Common myeloid progenitor, CD34-positive (primary cell): Measurements from ENCODE around the gene SYVN1.

ENCODE experiments used
- CTCF ChIA-PET: fragments of 350-600 bp; sonication (Branson Sonifier 250); formaldehyde crosslinking; loops from one replicate; lab custom pipeline; 2021; ENCODE audit warnings: antibody characterized with exemption; lab: Charles Lee
- POLR2A ChIA-PET: fragments of 350-600 bp; sonication (Branson Sonifier 250); formaldehyde crosslinking; loops from one replicate; lab custom pipeline; 2021; ENCODE audit warnings: antibody characterized with exemption; lab: Charles Lee
- DNase-seq, 3 donors: peaks; one replicate each; pipeline versions ENCODE4 v3.0.0 to v3.0.0-alpha.2; 2013
- H3K27ac ChIP-seq, 2 experiments: 1 replicate in 1 of 2; 2 replicates in 1 of 2; pipeline ENCODE4 v1.7.0; 2013; ENCODE audit warnings: inconsistent platforms in 2 of 2, low read length in 2 of 2, mild to moderate bottlenecking in 2 of 2, low read depth in 1 of 2, moderate library complexity in 1 of 2; ENCODE audit not compliant: severe bottlenecking in 2 of 2, insufficient read depth in 1 of 2, poor library complexity in 1 of 2
- H3K27me3 ChIP-seq, 5 experiments: replicated peaks in 2 of 5; 1 replicate in 3 of 5; 2 replicates in 2 of 5; pipeline versions ENCODE4 v1.6.1 to v1.7.0; 2013; ENCODE audit warnings: low read length in 4 of 5, mild to moderate bottlenecking in 2 of 5, moderate library complexity in 2 of 5, inconsistent platforms in 1 of 5; ENCODE audit not compliant: insufficient read depth in 5 of 5, control insufficient read depth in 4 of 5
- H3K36me3 ChIP-seq, 4 experiments: 1 replicate in 2 of 4; 2 replicates in 2 of 4; pipeline versions ENCODE4 v1.6.1 to v1.7.0; 2013; ENCODE audit warnings: low read length in 3 of 4, control low read depth in 1 of 4, mild to moderate bottlenecking in 1 of 4; ENCODE audit not compliant: control insufficient read depth in 4 of 4, insufficient read depth in 4 of 4
- H3K4me1 ChIP-seq, 4 experiments: 1 replicate in 3 of 4; 2 replicates in 1 of 4; pipeline versions ENCODE4 v1.6.1 to v1.7.1; 2013; ENCODE audit warnings: low read length in 3 of 4, mild to moderate bottlenecking in 3 of 4, control low read depth in 1 of 4, inconsistent platforms in 1 of 4, moderate library complexity in 1 of 4; ENCODE audit not compliant: control insufficient read depth in 4 of 4, insufficient read depth in 4 of 4; ENCODE audit errors: control extremely low read depth in 1 of 4
- H3K4me3 ChIP-seq, 7 experiments: 1 replicate in 4 of 7; 2 replicates in 3 of 7; pipeline versions ENCODE4 v1.5.1 to v1.7.0; 2013; ENCODE audit warnings: mild to moderate bottlenecking in 7 of 7, low read length in 6 of 7, moderate library complexity in 6 of 7, inconsistent platforms in 2 of 7, low read depth in 2 of 7, control low read depth in 1 of 7; ENCODE audit not compliant: insufficient read depth in 4 of 7, control insufficient read depth in 1 of 7; ENCODE audit errors: extremely low read depth in 1 of 7
- H3K9me3 ChIP-seq, 5 experiments: 1 replicate in 4 of 5; 2 replicates in 1 of 5; pipeline versions ENCODE4 v1.6.1 to v1.7.1; 2013; ENCODE audit warnings: low read length in 4 of 5, mild to moderate bottlenecking in 2 of 5, inconsistent platforms in 1 of 5, low read depth in 1 of 5, moderate library complexity in 1 of 5; ENCODE audit not compliant: control insufficient read depth in 4 of 5, insufficient read depth in 2 of 5; ENCODE audit errors: control extremely low read depth in 1 of 5
- WGBS: methylation state at CpG from one replicate; pipeline ENCODE4 v1.1.5; 2013; ENCODE audit not compliant: insufficient coverage; 5-methylcytosine and 5-hydroxymethylcytosine counted together

Gene SYVN1

GRCh38 chr11:65132988-65133700 lies 1.2 kb downstream of the SYVN1 start:
- no peaks in the 10 kb centered on the region for H3K27me3 ChIP-seq
- H3K27ac ChIP-seq, result peak overlapping the region; percentile 100
- 59% methylated on average over 16 of the region's 18 CpGs for WGBS
- H3K36me3 ChIP-seq, result peaks cover 11 to 48% (median 36%) of the 10 kb centered on the region in 4 experiments
- ChIA-PET POLR2A (interaction anchor here (0.6 to 4.8 kb wide), 8 partner anchors 9 to 60 kb away, joined by 3 to 44 read pairs (median 14); partner anchors contain the start of genes CAPN1, FAU, MRPL49 and SPDYC), CTCF (interaction anchor here (1.0 to 5.6 kb wide), 9 partner anchors 11 to 49 kb away, joined by 3 to 55 read pairs (median 12); partner anchors contain the start of genes CAPN1, FAU, MRPL49 and SPDYC)
- DNase-seq, result peak in 2 of 3 donors; percentile 52 to 61
- peak overlapping the region; percentile 81 to 97 (median 89) for H3K4me3 ChIP-seq
- H3K4me1 ChIP-seq, result peaks cover 8 to 40% (median 34%) of the 10 kb centered on the region in 4 experiments
- H3K9me3 ChIP-seq, result no peaks in the 10 kb centered on the region

GRCh38 chr11:65132238-65132987 lies 1.9 kb downstream of the SYVN1 start:
- ChIA-PET CTCF (interaction anchor here (1.0 to 6.7 kb wide), 8 partner anchors 11 to 49 kb away, joined by 3 to 31 read pairs (median 6); partner anchors contain the start of genes CAPN1, FAU, MRPL49 and ZNHIT2), POLR2A (interaction anchor here (1.5 to 4.8 kb wide), 3 partner anchors 11 to 49 kb away, joined by 5 to 44 read pairs (median 37); partner anchors contain the start of genes CAPN1, FAU, MRPL49 and ZNHIT2)
- Histone ChIP-seq H3K4me3 (peak overlapping the region in 3 of 7 experiments; percentile 13 to 97 (median 87)), H3K27me3 (no peaks in the 10 kb centered on the region), H3K4me1 (peaks cover 8 to 40% (median 34%) of the 10 kb centered on the region in 4 experiments), H3K27ac (peak overlapping the region in 1 of 2 experiments; percentile 100), H3K36me3 (peaks cover 11 to 54% (median 40%) of the 10 kb centered on the region in 4 experiments), H3K9me3 (no peaks in the 10 kb centered on the region)
- WGBS, result 8% methylated on average over 2 of the region's 10 CpGs
- DNase-seq, result peak in 1 of 3 donors; percentile 23

DNA sequence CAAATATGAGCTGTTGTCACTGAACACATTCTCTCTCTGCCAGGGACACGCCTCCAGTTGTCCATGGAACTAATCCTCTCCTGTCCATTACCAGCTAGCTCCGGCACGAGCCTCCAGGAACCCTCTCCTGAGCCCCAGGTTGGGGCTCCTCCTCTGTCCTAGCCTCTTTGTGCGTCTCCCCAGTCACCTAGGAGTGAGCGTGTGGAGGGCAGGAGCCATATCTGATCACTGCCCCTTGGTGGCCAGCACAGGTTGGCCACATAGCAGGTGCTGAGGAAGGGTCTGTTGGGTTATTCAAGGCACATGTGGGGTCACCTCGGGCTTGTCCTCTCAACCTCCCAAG lies 2.5 kb downstream of the SYVN1 start:
- H3K4me1 ChIP-seq, result peaks cover 8 to 40% (median 34%) of the 10 kb centered on the region in 4 experiments

DNA sequence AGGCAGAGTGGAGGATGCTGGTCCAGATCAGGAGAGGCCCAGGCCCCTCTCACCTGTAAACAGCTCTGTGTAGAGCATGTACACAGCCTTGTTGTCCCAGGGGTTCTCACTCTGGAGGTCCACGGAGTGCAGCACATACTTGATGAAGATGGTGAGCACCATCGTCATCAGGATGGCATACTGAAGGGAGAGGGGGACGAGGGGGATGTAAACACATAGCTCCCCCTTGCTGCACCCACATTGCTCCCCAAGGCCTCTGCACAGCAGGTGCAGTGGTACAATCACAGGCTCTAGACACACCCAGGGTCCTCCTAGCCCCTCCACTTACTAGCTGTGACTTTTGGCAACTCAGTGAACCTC lies 2.9 kb downstream of the SYVN1 start:
- ChIA-PET POLR2A (interaction anchor here (1.5 to 4.8 kb wide), 2 partner anchors 10 to 13 kb away, joined by 5 to 37 read pairs; partner anchors contain the start of genes FAU, MRPL49 and ZNHIT2), CTCF (interaction anchor here (1.0 to 6.7 kb wide), 7 partner anchors 10 to 50 kb away, joined by 3 to 31 read pairs (median 4); partner anchors contain the start of genes CAPN1, FAU, MRPL49 and ZNHIT2)
- H3K4me3 ChIP-seq, result no peak overlapping the region
- WGBS, result no CpG with 5 or more reads among the region's 3 CpGs
- H3K36me3 ChIP-seq, result peaks cover 11 to 64% (median 49%) of the 10 kb centered on the region in 4 experiments
- DNase-seq, result no peak
- H3K27me3 ChIP-seq, result no peaks in the 10 kb centered on the region
- H3K9me3 ChIP-seq, result no peaks in the 10 kb centered on the region
- H3K4me1 ChIP-seq, result peaks cover 8 to 38% (median 34%) of the 10 kb centered on the region in 4 experiments
- H3K27ac ChIP-seq, result no peak overlapping the region

More for the DNA sequence above, 2.5 kb downstream of the SYVN1 start:
- peak overlapping the region in 2 of 7 experiments; percentile 87 to 97 for H3K4me3 ChIP-seq
- H3K9me3 ChIP-seq, result no peaks in the 10 kb centered on the region
- H3K27me3 ChIP-seq, result no peaks in the 10 kb centered on the region
- WGBS, result 100% methylated on average over 5 of the region's 6 CpGs
- H3K27ac ChIP-seq, result peak overlapping the region in 1 of 2 experiments; percentile 100
- DNase-seq, result no peak
- peaks cover 11 to 60% (median 44%) of the 10 kb centered on the region in 4 experiments for H3K36me3 ChIP-seq
- ChIA-PET CTCF (interaction anchor here (1.0 to 6.7 kb wide), 7 partner anchors 10 to 49 kb away, joined by 3 to 31 read pairs (median 4); partner anchors contain the start of genes CAPN1, FAU, MRPL49 and ZNHIT2), POLR2A (interaction anchor here (1.5 to 4.8 kb wide), 3 partner anchors 10 to 49 kb away, joined by 5 to 44 read pairs (median 37); partner anchors contain the start of genes CAPN1, FAU, MRPL49 and ZNHIT2)

DNA sequence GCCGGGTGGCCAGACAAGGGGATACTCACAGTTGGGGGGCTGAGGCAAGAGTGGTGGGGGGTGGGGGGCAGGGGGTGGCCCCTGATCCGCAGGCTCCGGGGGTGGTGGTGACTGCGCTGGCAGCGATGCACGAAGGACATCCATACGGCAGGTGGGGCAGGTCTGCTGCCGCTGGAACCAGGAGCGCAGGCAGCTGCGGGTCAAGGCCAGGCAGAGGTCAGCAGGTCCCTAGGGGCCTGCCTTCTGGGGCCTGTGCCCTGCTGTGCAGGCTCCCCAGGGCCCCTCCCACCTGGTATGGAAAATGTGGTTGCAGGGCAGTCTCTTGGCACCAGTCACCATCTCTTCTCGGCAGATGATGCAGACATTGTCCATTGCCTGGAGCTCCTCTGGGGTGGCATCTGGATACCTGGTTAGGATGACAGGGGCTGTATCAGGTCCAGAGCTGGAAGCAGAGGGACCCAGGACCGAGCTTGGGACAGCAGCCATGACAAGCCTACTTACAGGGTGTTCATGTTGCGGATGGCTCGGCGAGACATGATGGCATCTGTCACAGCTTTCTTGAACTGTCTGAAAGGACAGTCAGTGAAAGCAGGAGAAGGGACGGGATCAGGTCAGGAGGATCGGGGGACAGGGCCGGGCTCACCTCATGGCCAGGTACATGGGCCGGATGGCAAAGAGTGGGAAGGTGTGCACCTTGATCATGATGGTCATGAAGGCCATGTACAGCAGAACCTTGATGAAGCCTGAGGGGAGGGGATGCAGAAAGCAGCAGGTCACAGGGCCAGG lies 3.5 kb downstream of the SYVN1 start:
- WGBS, result 91% methylated on average over 18 of the region's 19 CpGs
- DNase-seq, result no peak
- CTCF ChIA-PET, result interaction anchor here (1.3 to 6.7 kb wide), 7 partner anchors 9 to 50 kb away, joined by 3 to 31 read pairs (median 4); partner anchors contain the start of genes CAPN1, FAU, MRPL49 and ZNHIT2
- Histone ChIP-seq H3K27ac (no peak overlapping the region), H3K9me3 (no peaks in the 10 kb centered on the region), H3K36me3 (peaks cover 11 to 69% (median 51%) of the 10 kb centered on the region in 4 experiments), H3K27me3 (no peaks in the 10 kb centered on the region), H3K4me3 (no peak overlapping the region), H3K4me1 (peaks cover 8 to 33% (median 30%) of the 10 kb centered on the region in 4 experiments)
- POLR2A ChIA-PET, result interaction anchor here (0.6 to 4.8 kb wide), 3 partner anchors 9 to 774 kb away, joined by 5 to 37 read pairs (median 5); partner anchors contain the start of genes FAU, MRPL49 and ZNHIT2
